Measurements from ENCODE around the gene MARCHF3. TPM values are rescaled to one million over a fixed set of nuclear protein-coding genes. Genes with fewer than 3 reads are reported as not detected.
"Not testable (repeated sequence)": the region's sequence is repeated elsewhere in the genome, so short reads cannot be mapped to it uniquely, and the experiment has no call there.

MARCHF3 gene
- total RNA-seq, 1 donor from 2014 or later: 35.7 TPM

DNA sequence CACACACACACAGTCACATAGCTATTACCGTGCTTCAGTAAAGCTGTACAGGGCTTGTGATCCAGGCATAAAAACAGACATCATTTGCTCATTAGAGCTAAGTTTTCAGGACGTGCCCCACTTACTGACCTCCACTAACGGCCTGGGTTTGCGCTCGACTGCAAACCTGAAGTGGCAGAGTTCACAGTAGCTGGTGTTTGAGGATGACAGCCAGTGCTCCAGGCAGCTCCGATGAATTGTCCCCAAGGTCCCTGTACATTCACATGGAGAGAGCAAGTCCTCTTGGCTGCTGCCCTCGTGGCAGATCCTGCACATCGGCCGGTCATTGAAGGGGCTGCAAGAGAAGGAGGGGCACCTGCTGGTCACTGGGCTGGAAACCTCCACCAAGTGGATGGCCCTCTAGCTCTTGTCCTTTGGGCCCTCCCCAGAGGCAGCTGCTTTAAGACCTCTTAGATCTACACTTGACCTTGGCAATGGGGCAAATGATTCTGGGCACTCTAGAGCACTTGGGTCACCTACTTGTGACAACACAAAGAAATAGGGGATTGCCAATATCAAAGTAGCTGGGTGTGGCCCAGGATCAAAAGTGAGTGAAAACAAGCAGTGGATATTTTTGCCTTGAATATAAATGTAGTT is 115.4 kb downstream of the MARCHF3 start:
- H3K27me3 ChIP-seq (ENCODE audit: low read depth): no peaks in the 10 kb centered on the region
- no peak overlapping the region for H3K4me3 ChIP-seq
- H3K27ac ChIP-seq (replicated peaks): peak overlapping the region; percentile 42
- no peaks in the 10 kb centered on the region for H3K9me3 ChIP-seq (replicated peaks)
- TF ChIP-seq, protein P1, sequence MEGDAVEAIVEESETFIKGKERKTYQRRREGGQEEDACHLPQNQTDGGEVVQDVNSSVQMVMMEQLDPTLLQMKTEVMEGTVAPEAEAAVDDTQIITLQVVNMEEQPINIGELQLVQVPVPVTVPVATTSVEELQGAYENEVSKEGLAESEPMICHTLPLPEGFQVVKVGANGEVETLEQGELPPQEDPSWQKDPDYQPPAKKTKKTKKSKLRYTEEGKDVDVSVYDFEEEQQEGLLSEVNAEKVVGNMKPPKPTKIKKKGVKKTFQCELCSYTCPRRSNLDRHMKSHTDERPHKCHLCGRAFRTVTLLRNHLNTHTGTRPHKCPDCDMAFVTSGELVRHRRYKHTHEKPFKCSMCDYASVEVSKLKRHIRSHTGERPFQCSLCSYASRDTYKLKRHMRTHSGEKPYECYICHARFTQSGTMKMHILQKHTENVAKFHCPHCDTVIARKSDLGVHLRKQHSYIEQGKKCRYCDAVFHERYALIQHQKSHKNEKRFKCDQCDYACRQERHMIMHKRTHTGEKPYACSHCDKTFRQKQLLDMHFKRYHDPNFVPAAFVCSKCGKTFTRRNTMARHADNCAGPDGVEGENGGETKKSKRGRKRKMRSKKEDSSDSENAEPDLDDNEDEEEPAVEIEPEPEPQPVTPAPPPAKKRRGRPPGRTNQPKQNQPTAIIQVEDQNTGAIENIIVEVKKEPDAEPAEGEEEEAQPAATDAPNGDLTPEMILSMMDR (IDR thresholded peaks at IDR 0.05; ENCODE audit: borderline replicate concordance): no peak
- peaks cover 32% of the 10 kb centered on the region for H3K4me1 ChIP-seq
- intact Hi-C loops (cut with micrococcal nuclease): no loop called here
- peaks cover 38% of the 10 kb centered on the region for H3K36me3 ChIP-seq
- no peak for DNase-seq

DNA sequence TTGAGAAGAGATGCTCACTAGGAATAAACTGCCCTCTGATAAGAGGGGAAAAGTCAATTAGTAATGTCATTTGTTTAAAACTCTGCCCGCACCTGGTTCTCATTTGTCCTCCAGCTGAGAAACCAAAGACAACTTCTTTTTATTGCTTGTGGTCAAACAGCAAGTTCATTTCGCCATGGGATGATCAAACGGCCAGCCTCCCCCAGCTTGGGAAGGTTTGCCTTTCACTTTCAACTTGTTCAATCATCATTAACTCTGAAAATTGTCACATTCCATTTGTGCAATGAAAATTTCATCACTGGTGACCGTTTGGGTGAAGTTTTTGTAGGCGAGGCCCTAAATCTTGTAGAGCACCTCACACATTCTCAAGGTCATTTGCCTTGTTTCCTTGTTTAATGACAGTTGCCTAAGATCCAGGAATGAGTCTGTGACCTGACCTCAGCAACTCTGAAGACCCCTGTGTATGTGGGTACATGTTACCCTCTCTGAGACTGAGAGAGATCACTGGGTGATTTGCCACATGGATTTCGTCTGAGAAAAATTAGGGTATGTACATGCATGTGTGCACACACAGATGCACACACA is 117.7 kb downstream of the MARCHF3 start:
- intact Hi-C loops (cut with micrococcal nuclease): no loop called here
- Histone ChIP-seq H3K9me3 (replicated peaks) (no peaks in the 10 kb centered on the region), H3K27ac (replicated peaks) (no peak overlapping the region), H3K4me3 (no peak overlapping the region), H3K36me3 (peaks cover 41% of the 10 kb centered on the region), H3K27me3 (ENCODE audit: low read depth) (no peaks in the 10 kb centered on the region), H3K4me1 (peaks cover 10% of the 10 kb centered on the region)
- no peak for DNase-seq
- TF ChIP-seq, protein P1 (IDR thresholded peaks at IDR 0.05; ENCODE audit: borderline replicate concordance): no peak

DNA sequence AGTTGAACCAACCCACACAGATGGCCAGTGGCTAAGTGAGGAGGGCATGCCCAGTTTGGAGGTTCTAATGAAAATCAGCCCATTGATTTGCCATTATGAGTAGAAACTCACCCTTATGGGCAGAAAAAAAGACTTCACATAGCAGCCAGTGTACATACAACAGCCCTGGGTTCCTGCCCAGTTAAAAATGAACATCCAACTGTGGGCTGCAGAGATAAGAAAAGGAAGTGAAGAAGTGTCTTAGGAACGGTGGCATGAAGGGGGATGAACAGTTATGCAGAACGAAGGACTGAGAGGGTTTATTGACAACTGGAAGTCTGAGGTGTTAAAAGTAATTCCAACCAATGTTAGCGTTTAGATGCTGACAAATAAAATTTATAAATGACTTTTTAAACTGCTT is 118.4 kb downstream of the MARCHF3 start:
- no peak for DNase-seq
- Histone ChIP-seq H3K36me3 (peaks cover 34% of the 10 kb centered on the region), H3K9me3 (replicated peaks) (no peaks in the 10 kb centered on the region), H3K4me1 (peaks cover 10% of the 10 kb centered on the region), H3K4me3 (no peak overlapping the region), H3K27me3 (ENCODE audit: low read depth) (no peaks in the 10 kb centered on the region), H3K27ac (replicated peaks) (no peak overlapping the region)
- intact Hi-C loops (cut with micrococcal nuclease): no loop called here
- TF ChIP-seq, protein P1 (IDR thresholded peaks at IDR 0.05; ENCODE audit: borderline replicate concordance): no peak

DNA sequence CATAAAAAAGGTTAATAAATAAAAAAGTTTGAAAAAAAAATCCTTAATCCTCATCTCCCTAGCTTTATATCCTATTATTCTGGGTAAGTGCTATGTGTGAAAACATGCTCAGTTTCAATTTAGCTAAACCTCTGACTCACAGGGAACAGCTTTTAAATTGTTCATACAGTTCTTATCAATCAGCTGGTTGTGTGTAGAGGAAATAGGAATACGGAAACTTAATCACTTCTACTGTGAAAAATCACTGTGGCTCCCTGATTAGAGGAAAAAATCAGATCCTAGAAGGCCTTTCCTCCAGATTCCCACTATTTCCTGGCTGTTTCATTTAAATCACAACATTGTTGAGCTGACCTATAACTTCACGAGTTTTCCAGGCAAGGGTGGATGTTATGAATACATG is 120.5 kb downstream of the MARCHF3 start:
- Histone ChIP-seq H3K27me3 (ENCODE audit: low read depth) (no peaks in the 10 kb centered on the region), H3K4me3 (no peak overlapping the region), H3K4me1 (peaks cover 1% of the 10 kb centered on the region), H3K36me3 (peaks cover 31% of the 10 kb centered on the region), H3K9me3 (replicated peaks) (no peaks in the 10 kb centered on the region), H3K27ac (replicated peaks) (no peak overlapping the region)
- TF ChIP-seq, protein P1 (IDR thresholded peaks at IDR 0.05; ENCODE audit: borderline replicate concordance): no peak
- intact Hi-C loops (cut with micrococcal nuclease): no loop called here
- no peak for DNase-seq

DNA sequence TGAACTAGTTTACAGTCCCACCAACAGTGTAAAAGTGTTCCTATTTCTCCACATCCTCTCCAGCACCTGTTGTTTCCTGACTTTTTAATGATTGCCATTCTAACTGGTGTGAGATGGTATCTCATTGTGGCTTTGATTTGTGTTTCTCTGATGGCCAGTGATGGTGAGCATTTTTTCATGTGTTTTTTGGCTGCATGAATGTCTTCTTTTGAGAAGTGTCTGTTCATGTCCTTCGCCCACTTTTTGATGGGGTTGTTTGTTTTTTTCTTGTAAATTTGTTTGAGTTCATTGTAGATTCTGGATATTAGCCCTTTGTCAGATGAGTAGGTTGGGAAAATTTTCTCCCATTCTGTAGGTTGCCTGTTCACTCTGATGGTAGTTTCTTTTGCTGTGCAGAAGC is 126.0 kb downstream of the MARCHF3 start:
- H3K36me3 ChIP-seq; intact Hi-C loops (cut with micrococcal nuclease); H3K4me1 ChIP-seq; DNase-seq; H3K27ac ChIP-seq (replicated peaks); H3K4me3 ChIP-seq; H3K9me3 ChIP-seq (replicated peaks); H3K27me3 ChIP-seq (ENCODE audit: low read depth): not testable (repeated sequence)

DNA sequence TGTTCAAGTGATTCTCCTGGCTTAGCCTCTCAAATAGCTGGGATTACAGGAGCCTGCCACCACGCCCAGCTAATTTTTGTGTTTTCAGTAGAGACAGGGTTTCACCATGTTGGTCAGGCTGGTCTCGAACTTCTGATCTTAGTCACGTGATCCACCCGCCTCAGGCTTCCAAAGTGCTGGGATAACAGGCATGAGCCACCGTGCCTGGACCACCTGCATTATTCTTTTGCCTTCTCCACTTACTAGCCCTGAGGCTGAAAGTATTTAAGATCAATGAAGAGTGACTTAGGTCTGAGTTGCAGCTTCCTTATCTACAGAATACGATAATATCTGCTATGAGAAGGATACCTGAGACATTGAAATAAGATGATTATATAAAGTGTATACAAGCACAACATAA is 129.6 kb downstream of the MARCHF3 start:
- intact Hi-C loops (cut with micrococcal nuclease): no loop called here
- TF ChIP-seq, protein P1 (IDR thresholded peaks at IDR 0.05; ENCODE audit: borderline replicate concordance): no peak
- Histone ChIP-seq H3K9me3 (replicated peaks) (no peaks in the 10 kb centered on the region), H3K36me3 (peaks cover 9% of the 10 kb centered on the region), H3K4me3 (no peak overlapping the region), H3K27me3 (ENCODE audit: low read depth) (no peaks in the 10 kb centered on the region), H3K27ac (replicated peaks) (no peak overlapping the region), H3K4me1 (no peaks in the 10 kb centered on the region)
- DNase-seq: no peak
